HEK293 (cell line): ENCODE results near the gene LMO7.

Experiments used
- CTCF ChIP-seq: fragments of 450-650 bp; formaldehyde crosslinking; IDR thresholded peaks from 2 replicates; pipeline ENCODE4 v1.5.1; 2016; ENCODE audit warnings: missing biosample characterization, missing genetic modification characterization
- KLF16 ChIP-seq: fragments of 450-650 bp; formaldehyde crosslinking; IDR thresholded peaks from 2 replicates; pipeline ENCODE4 v1.5.1; 2017; ENCODE audit warnings: missing biosample characterization, missing genetic modification characterization
- TCF7L2 ChIP-seq: IDR thresholded peaks from 2 replicates; pipeline ENCODE4 v1.6.1; 2011; ENCODE audit warnings: low read depth, mild to moderate bottlenecking, inconsistent platforms, low read length, moderate library complexity, borderline replicate concordance
- TRIM28 ChIP-seq: IDR thresholded peaks from 2 replicates; pipeline ENCODE4 v1.6.1; 2011; ENCODE audit warnings: low read length, control low read depth, borderline replicate concordance
- ZBTB26 ChIP-seq: fragments of 450-650 bp; formaldehyde crosslinking; optimal IDR thresholded peaks from 2 replicates; pipeline ENCODE3; 2016; ENCODE audit warnings: missing biosample characterization, mild to moderate bottlenecking, missing genetic modification characterization
- ZBTB49 ChIP-seq: fragments of 450-650 bp; formaldehyde crosslinking; IDR thresholded peaks from 2 replicates; pipeline ENCODE4 v1.5.1; 2016; ENCODE audit warnings: missing biosample characterization, missing genetic modification characterization, low read depth
- ZNF24 ChIP-seq: fragments of 450-650 bp; formaldehyde crosslinking; IDR thresholded peaks from 2 replicates; pipeline ENCODE4 v1.5.1; 2016; ENCODE audit warnings: missing biosample characterization, missing genetic modification characterization
- ZNF302 ChIP-seq: fragments of 450-650 bp; formaldehyde crosslinking; IDR thresholded peaks from 2 replicates; pipeline ENCODE4 v1.5.1; 2016; ENCODE audit warnings: missing biosample characterization, missing genetic modification characterization, low read depth
- ZNF335 ChIP-seq: fragments of 450-650 bp; formaldehyde crosslinking; conservative IDR thresholded peaks from 2 replicates; pipeline ENCODE4 v1.5.1; 2016; ENCODE audit warnings: missing biosample characterization, missing genetic modification characterization
- ZNF514 ChIP-seq: fragments of 450-650 bp; formaldehyde crosslinking; IDR thresholded peaks from 2 replicates; pipeline ENCODE4 v1.5.1; 2016; ENCODE audit warnings: missing biosample characterization, missing genetic modification characterization
- ZNF530 ChIP-seq: fragments of 450-650 bp; formaldehyde crosslinking; IDR thresholded peaks from 2 replicates; pipeline ENCODE4 v1.5.1; 2016; ENCODE audit warnings: low read depth, missing biosample characterization, missing genetic modification characterization
- ZNF654 ChIP-seq: fragments of 450-650 bp; formaldehyde crosslinking; IDR thresholded peaks from 2 replicates; pipeline ENCODE4 v1.5.1; 2016; ENCODE audit warnings: low read depth, missing biosample characterization, missing genetic modification characterization
- ZNF707 ChIP-seq: fragments of 450-650 bp; formaldehyde crosslinking; IDR thresholded peaks from 2 replicates; pipeline ENCODE4 v1.5.1; 2016; ENCODE audit warnings: missing biosample characterization, missing genetic modification characterization
- ZNF792 ChIP-seq: fragments of 450-650 bp; formaldehyde crosslinking; IDR thresholded peaks from 2 replicates; pipeline ENCODE4 v1.5.1; 2016; ENCODE audit warnings: missing biosample characterization, missing genetic modification characterization

GRCh38 chr13:75740031-75740430 lies 103.9 kb downstream of the LMO7 start:
- TF ChIP-seq ZNF24 (no peak), CTCF (tag by site-specific recombination) (no peak), ZBTB26 (tag by site-specific recombination) (no peak), ZNF335 (tag by site-specific recombination) (no peak), TRIM28 (no peak), ZNF654 (tag by site-specific recombination) (no peak), ZNF792 (tag by site-specific recombination) (no peak), ZNF707 (tag by site-specific recombination) (no peak), TCF7L2 (no peak), ZBTB49 (tag by site-specific recombination) (no peak), ZNF514 (tag by site-specific recombination) (no peak), ZNF302 (tag by site-specific recombination) (no peak), KLF16 (tag by site-specific recombination) (no peak), ZNF530 (tag by site-specific recombination) (no peak)
